Kidney epithelial cell (primary cell): ENCODE results near the gene GCNT1. TPM values are rescaled to one million over a fixed set of nuclear protein-coding genes. Genes with fewer than 3 reads are reported as not detected.
"Not testable (repeated sequence)": the region's sequence is repeated elsewhere in the genome, so short reads cannot be mapped to it uniquely, and the experiment has no call there.

Experiments used
- DNase-seq: peaks from one replicate; pipeline ENCODE4 v3.0.0-alpha.2; 2010; ENCODE audit warnings: low read depth
- H3K27me3 ChIP-seq: 2 replicates; pipeline ENCODE4 v1.6.0; 2011; ENCODE audit warnings: low read length; ENCODE audit not compliant: control insufficient read depth, insufficient read depth
- H3K36me3 ChIP-seq: 2 replicates; pipeline ENCODE4 v1.5.1; 2011; ENCODE audit warnings: low read length; ENCODE audit not compliant: control insufficient read depth, insufficient read depth
- H3K4me3 ChIP-seq: 2 replicates; pipeline ENCODE4 v1.5.1; 2011; ENCODE audit warnings: low read depth, mild to moderate bottlenecking, control low read depth, low read length
- total RNA-seq: library from RNA; depleted of rRNA; stranded (reverse); fragments of >200 nt; gene quantifications from 2 replicates; pipeline ENCODE4 v1.2.3, GENCODE V29; 2015
- TF ChIP-seq, protein P1 (sequence below): IDR thresholded peaks from 2 replicates; pipeline ENCODE4 v1.5.1; 2011; ENCODE audit warnings: mild to moderate bottlenecking, moderate library complexity, low read length, control low read depth, inconsistent platforms; ENCODE audit not compliant: insufficient read depth, poor library complexity, severe bottlenecking

GCNT1 gene
- total RNA-seq, 1 donor from 2014 or later, result 2.7 TPM

DNA sequence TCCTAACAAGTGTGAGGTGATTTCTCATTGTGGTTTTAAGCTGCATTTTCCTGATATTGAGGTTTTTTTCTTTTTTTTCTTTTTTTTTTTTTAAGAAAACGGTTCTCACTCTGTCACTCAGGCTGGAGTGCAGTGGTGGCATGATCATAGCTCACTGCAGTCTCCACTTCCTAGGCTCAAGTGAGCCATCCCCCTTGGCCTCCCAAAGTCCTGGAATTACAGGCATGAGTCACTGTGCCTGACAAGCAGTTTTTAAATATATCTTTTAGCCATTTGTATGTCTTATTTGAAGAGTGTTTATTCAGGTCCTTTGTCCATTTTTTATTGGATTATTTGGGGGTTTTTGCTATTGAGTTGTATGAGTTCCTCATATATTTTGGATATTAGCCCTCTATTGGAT, 53.8 kb downstream of the GCNT1 start:
- no peak for DNase-seq
- TF ChIP-seq, protein P1, sequence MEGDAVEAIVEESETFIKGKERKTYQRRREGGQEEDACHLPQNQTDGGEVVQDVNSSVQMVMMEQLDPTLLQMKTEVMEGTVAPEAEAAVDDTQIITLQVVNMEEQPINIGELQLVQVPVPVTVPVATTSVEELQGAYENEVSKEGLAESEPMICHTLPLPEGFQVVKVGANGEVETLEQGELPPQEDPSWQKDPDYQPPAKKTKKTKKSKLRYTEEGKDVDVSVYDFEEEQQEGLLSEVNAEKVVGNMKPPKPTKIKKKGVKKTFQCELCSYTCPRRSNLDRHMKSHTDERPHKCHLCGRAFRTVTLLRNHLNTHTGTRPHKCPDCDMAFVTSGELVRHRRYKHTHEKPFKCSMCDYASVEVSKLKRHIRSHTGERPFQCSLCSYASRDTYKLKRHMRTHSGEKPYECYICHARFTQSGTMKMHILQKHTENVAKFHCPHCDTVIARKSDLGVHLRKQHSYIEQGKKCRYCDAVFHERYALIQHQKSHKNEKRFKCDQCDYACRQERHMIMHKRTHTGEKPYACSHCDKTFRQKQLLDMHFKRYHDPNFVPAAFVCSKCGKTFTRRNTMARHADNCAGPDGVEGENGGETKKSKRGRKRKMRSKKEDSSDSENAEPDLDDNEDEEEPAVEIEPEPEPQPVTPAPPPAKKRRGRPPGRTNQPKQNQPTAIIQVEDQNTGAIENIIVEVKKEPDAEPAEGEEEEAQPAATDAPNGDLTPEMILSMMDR, result no peak
- no peaks in the 10 kb centered on the region for H3K36me3 ChIP-seq

DNA sequence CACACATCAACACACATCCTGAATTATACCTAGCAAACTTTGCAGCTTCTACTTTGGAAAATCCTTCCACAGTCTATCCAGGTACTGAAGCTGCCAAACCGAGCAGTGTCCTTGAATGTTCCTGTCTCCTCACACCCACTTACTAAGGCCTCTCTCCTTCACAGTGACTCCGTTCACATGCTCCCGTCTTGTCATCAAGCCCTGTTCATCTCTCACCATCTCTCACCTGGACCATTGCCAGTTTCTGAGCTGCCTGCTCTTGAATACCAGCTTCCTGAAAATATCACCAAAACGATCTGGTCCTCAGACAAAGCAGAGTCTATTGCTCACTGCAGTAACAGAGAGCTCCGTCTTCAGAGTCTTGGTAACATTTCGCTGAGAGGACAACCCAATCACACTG, 57.4 kb downstream of the GCNT1 start:
- Histone ChIP-seq H3K27me3 (no peaks in the 10 kb centered on the region), H3K4me3 (no peak overlapping the region), H3K36me3 (no peaks in the 10 kb centered on the region)
- no peak for DNase-seq
- TF ChIP-seq, protein P1, result no peak

More for the DNA sequence above, 53.8 kb downstream of the GCNT1 start:
- no peaks in the 10 kb centered on the region for H3K27me3 ChIP-seq
- no peak overlapping the region for H3K4me3 ChIP-seq

DNA sequence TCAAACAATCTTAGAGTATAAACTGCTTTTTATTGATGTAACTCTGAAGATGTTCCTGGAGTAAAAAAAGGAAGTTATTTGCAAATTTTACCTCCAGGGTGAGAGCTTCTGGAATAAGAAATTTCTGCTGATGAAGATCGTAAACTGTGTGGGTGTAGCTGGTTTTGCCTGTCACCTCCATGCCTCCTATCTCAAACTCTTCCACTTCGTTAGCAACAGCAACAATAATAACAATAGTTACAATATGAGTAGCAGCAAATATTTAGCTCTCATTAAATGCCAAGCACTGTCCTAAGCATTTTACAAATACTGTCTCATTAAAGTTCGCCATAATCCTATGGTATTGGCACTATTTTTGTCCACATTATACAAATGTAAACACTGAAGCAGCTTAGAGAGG, 57.9 kb downstream of the GCNT1 start:
- no peaks in the 10 kb centered on the region for H3K36me3 ChIP-seq
- H3K4me3 ChIP-seq, result no peak overlapping the region
- H3K27me3 ChIP-seq, result no peaks in the 10 kb centered on the region
- TF ChIP-seq, protein P1, result no peak
- no peak for DNase-seq

DNA sequence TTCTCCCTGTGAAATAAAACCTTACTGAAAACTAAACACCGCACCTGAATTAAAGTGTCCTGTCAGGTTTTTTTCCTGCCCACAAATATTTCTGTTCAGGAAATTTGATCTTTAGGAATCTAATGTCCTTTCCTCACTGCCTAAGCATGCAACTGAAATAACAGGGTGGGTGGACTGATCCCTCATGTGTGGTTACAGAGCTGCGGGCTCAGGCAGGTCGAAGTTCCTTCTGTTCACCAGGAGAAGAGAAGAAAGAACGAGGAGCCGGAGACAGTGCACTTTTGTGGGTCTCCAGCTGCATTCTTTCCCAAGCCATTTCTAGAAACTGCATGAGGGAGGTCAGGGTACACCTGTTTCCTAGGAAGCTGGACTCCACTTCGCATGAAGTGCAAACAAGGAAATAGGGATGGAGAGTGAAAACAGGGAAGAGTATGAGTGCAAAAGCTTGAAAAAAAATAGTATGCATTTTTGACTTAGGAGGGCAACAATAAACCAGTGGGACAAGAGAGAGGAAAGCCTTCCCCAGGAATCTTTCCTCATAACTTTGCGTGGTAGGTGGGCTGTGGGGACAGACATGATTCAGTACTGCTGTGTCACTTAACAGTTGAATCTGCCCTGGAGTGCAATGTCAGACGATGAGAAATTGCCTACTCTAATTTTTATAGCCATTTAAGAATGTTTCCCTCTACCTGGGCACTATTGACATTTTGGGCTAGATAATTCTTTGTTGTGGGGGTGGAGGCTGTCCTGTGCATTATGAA, 60.3 kb downstream of the GCNT1 start:
- TF ChIP-seq, protein P1, result no peak
- no peaks in the 10 kb centered on the region for H3K36me3 ChIP-seq
- no peak overlapping the region for H3K4me3 ChIP-seq
- no peaks in the 10 kb centered on the region for H3K27me3 ChIP-seq
- DNase-seq, result peak; percentile 68

DNA sequence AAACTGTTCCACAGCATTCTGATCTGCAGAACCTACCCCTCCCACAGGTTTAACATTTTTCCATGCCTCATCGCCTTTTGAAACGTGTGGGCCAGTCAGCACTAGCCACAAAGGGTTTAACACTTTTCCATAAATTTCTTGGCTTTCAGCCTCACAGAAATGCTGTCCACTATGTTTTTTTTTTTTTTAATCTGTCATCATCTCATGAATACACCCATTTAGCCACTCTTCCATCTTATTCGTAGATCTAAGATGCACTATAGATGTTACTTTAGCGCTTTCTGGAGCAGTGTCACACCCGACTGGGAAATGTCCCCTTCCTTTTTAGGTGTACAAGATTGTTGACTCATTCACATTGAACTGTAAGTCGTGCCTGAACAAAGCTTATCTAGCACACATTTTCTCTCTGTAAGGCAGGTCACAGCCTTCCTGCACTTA, 62.3 kb downstream of the GCNT1 start:
- no peak overlapping the region for H3K4me3 ChIP-seq
- TF ChIP-seq, protein P1, result no peak
- peak; percentile 48 for DNase-seq
- no peaks in the 10 kb centered on the region for H3K36me3 ChIP-seq
- no peaks in the 10 kb centered on the region for H3K27me3 ChIP-seq

DNA sequence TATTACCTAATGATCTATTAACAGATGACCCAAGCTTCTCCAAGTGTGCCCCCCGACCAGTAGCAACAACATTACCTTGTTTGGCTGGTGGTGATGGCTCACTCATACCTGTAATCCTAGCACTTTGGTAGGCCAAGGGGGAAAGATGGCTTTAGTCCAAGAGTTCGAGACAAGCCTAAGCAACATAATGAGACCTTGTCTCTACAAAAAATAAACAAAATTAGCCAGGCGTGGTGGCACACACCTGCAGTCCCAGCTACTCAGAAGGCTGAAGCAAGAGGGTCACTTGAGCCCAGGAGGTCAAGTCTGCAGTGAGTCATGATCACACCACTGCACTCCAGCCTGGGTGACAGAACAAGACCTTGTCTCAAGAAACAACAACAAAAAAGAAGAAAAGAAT, 62.9 kb downstream of the GCNT1 start:
- Histone ChIP-seq H3K27me3 (no peaks in the 10 kb centered on the region), H3K4me3 (no peak overlapping the region), H3K36me3 (no peaks in the 10 kb centered on the region)
- TF ChIP-seq, protein P1, result no peak
- DNase-seq, result peak; percentile 72

DNA sequence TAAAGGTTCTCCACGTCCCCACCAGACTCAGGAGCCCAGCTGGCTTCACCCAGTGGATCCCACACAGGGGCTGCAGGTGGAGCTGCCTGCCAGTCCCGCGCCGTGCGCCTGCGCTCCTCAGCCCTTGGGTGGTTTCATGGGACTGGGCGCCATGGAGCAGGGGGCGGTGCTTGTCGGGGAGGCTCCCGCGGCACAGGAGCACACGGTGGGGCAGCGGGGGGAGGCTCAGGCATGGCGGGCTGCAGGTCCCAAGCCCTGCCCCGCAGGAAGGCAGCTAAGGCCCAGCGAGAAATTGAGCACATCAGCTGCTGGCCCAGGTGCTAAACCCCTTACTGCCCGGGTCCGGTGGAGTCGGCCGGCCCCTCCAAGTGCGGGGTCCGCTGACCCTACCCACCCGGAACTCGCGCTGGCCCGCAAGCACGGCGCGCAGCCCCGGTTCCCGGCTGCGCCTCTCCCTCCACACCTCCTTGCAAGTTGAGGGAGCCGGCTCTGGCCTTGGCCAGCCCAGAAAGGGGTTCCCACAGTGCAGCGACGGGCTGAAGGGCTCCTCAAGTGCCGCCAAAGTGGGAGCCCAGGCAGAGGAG, 64.7 kb downstream of the GCNT1 start:
- not testable (repeated sequence) for H3K4me3 ChIP-seq, DNase-seq, H3K27me3 ChIP-seq, H3K36me3 ChIP-seq
